KBM-7 (cell line): ENCODE results near the gene WDR4.
"Not testable (repeated sequence)": the region's sequence is repeated elsewhere in the genome, so short reads cannot be mapped to it uniquely, and the experiment has no call there.

Experiments
- DNase-seq: peaks from one replicate; pipeline ENCODE4 v3.0.0-alpha.2; 2015
- in situ Hi-C: fragments of 300-500 bp; cut with MboI; formaldehyde crosslinking; loops from 2 replicates; pipeline ENCODE4 v1.14.3; 2020; ENCODE audit warnings: low sequenced_read_pairs, low pct_unique_long_range_greater_than_20kb, mixed read lengths

The WDR4 gene

DNA sequence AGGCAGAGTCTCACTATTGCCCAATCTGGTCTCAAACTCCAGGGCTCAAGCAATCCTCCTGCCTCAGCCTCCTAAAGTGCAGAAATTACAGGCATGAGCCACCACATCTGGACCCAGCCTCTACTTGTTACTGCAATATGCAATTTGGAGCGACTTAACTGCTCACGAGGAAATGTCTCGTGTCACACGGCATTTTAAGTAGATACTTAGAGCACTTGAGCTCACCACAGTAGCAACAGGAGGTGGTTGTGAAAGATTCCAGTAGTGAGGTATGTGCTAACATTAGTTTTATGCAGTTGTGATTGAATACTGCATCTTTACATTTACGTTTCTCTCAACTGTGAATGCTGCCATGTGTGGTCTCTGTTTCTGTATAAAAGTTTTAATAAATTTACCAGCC is 8.0 kb upstream of the WDR4 start:
- in situ Hi-C loops = no loop called here
- DNase-seq = no peak

- in situ Hi-C loops = no loop called here
- no peak for DNase-seq
Measured at GRCh38 chr21:42883921-42884320, 4.6 kb upstream of the WDR4 start.

GRCh38 chr21:42880352-42880751 is 1.0 kb upstream of the WDR4 start:
- DNase-seq = no peak
- in situ Hi-C loops = no loop called here

DNA sequence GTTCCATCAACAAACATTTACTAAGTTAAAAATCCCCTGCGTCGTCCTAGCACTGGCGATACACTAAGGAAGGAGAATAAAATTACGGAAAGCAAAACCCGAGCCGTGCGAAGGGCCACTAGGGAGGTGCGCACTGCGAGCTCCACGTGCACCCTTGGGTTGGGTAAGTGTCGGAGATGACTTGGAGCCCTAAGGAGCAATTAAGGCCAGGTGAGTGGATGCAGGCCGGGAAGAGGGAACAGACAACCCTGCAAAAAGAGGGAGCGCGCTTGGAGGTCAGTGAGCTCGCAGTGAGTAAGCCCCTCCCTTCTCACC is 704 bp downstream of the WDR4 start:
- in situ Hi-C loops = no loop called here
- DNase-seq = no peak

DNA sequence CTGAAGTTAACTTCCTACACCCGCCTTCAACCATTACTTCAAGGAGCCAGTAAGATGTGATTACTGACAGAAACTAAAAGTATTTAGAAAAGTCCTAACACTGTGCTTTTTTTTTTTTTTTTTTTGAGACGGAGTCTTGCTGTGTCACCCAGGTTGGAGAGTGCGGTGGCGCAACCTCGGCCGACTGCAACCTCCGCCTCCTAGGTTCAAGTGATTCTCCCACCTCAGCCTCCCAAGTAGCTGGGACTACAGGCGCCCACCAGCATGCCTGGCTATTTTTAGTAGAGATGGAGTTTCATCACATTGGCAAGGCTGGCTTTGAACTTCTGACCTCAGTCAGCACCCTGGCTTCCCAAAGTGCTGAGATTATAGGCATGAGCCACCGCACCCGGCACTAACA is 3.5 kb downstream of the WDR4 start:
- DNase-seq, in situ Hi-C loops: not testable (repeated sequence)

DNA sequence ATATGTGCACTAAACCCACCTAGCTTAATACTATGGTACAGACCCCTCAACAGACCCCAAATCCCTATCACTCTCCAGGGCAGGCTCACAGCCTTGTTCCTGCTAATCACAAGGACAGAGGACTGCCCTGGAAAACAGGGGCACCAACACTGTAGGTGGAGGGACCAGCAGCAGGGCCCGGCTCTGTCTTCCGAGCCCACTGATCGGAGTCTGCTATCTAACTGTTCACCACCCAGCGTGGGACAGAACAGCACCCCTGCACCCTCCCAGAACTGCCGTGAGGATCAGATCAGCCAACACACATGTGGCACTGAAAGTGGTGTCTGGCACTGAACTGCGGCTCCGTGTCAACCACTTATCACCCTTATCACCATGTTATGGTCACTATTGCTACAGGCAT is 6.2 kb downstream of the WDR4 start:
- DNase-seq = no peak
- in situ Hi-C loops = no loop called here

DNA sequence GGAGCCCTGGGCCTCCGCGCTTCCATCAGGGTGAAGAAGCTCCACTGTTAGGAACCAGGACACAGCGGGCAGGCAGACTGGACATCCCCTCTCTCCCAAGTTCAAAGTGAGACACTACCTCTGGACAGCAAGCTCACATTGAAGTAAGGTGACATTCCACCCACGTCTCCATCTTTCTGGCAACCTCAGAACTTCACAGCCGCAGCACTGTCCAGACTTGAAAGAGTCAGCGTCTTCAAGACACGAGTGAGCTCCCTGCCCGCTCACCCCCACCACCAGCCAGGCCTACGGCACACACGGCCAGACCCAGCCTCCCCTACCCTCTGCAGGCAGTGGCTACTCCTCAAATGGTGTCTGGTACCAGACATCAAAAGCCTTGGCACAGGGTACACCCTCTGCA is 11.1 kb downstream of the WDR4 start:
- DNase-seq = no peak
- in situ Hi-C loops = no loop called here

- no peak for DNase-seq
- in situ Hi-C loops = no loop called here
Measured at GRCh38 chr21:42865776-42866160, 13.6 kb downstream of the WDR4 start.

- in situ Hi-C loops = no loop called here
- no peak for DNase-seq
Measured at GRCh38 chr21:42864815-42865775, 14.2 kb downstream of the WDR4 start.

GRCh38 chr21:42864286-42864685 is 15.1 kb downstream of the WDR4 start:
- DNase-seq = no peak
- in situ Hi-C loops = no loop called here

GRCh38 chr21:42863504-42863870 is 15.9 kb downstream of the WDR4 start:
- in situ Hi-C loops = no loop called here
- DNase-seq = no peak

- DNase-seq = no peak
- in situ Hi-C loops = no loop called here
Measured at GRCh38 chr21:42862774-42863503, 16.4 kb downstream of the WDR4 start.

- in situ Hi-C loops = no loop called here
- no peak for DNase-seq
Measured at GRCh38 chr21:42861848-42862400, 17.4 kb downstream of the WDR4 start.

GRCh38 chr21:42861311-42861847 is 18.0 kb downstream of the WDR4 start:
- no peak for DNase-seq
- in situ Hi-C loops = no loop called here

- in situ Hi-C loops = no loop called here
- DNase-seq = no peak
Measured at GRCh38 chr21:42860345-42860744, 19.0 kb downstream of the WDR4 start.

DNA sequence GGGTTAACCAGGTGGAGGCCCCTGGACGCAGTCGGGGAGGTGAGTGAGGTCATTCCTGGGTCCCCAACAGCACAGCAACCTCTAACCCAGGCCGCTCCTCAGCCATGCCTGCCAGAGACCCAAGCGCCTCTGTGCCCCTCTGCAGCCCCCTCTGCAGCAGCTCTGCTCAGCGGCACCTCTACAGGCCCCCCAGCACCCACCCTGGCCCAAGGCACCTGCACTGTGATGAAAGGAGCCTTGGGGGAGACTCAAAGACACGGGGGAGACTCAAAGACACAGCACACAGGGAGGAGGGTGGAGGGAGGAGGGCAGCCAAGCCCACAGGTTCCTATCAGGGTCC is 19.5 kb downstream of the WDR4 start:
- in situ Hi-C loops = no loop called here
- DNase-seq = no peak

DNA sequence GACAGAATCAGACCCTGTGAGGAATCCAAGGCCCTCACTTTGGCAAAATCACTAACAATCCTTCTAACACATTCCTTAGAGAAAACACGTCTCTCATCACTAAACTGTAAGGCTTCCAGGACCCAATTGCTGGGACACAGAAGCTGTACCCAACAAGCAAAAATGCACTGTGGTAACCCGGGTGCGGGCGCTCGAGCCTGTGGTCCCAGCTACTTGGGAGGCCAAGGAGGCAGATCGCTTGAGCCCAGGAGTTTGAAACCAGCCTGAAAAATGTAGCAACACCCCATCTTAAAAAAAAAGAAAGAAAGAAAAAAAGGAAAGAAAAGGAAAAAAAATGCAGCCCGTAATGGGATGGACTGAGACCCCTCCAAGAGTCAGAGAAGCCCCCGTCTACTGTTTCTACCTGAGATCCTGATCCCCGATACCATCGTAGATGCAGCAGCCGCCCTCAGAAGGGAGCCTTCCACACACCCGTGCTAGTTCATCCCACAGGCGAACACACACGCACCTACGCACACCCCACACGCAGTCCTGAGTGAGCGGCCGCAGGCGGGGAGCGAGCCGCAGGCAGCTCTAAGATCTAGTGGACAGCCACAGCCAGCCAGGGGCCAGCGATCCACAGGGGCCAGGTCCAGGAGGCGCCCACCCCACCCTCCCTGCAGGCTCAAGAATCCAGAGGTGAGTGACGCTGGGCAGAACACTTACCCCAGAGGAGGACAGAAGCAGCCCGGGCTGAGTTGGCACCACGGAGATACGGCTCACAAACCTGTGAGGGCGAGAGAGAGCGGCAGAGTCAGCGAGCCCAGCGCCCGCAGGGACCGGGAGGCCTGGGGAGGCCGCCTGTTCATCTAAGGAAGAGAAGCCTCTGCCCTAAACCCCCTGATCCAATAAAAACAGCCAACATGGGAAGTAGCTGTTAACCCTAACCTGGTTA is 20.1 kb downstream of the WDR4 start:
- in situ Hi-C loops = no loop called here

DNA sequence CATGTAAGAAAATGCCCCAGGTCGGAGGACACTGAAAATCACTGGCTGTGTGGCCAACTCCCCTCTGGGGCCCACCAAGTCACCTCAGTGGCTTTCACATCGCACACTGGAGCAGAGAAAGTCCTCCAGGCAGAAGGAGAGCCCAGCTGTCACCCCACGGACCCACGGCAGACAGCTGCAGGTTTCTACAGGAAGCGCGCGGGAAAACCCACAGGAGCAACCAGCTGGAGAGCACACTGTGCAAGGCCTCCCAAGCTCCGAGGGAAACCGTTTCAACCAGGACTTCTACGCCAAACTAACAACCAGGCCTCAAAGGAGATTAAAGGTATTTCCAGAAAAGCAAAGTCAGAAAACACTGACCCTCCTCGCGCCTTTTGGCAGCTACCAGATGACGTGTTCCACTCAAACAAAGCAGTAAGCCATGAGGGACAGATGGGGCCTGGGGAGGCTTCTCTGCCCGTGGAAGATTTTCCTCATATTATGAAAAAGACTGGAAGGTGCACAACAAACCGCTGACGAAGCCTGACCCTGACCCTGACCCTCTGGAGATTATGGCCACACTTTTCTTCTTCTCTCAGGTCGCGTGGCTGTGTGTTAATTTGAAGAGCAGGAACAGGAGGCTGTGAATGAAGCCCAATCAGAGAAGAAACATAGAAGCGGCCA is 21.0 kb downstream of the WDR4 start:
- DNase-seq = no peak
- in situ Hi-C loops = no loop called here

More for the DNA sequence above, 20.1 kb downstream of the WDR4 start:
- DNase-seq = no peak

GRCh38 chr21:42857216-42857615 is 22.1 kb downstream of the WDR4 start:
- DNase-seq = no peak
- in situ Hi-C loops = no loop called here
